ENCODE data around the gene RALGPS2.

Gene RALGPS2

DNA sequence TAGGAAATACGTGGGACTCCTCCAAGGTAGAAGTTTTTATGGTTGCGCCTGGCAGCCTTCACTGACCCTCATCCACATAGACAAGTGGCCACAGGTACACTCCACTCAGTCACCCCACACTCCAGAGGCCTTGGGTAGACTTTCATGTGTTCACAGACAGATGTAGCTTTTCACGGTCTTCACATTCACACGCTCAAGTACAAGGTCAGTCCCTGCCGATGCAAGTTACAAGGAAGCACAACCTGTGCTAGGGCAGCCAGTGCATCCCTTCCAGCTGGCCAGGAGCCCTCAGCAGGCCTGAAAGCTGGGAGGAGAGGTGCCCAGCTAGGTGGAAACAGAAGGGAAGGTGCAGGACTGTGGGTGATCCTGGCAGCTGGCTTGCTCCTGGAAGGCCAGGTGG is 245.1 kb downstream of the RALGPS2 start:
- no peak for DNase-seq
